HG03378 (cell line): ENCODE measurements around the gene DIAPH2.

ENCODE experiments used
- ATAC-seq: cut with Tn5 transposase; IDR thresholded peaks from one replicate; pipeline ENCODE4 v1.9.1; 2021; ENCODE audit warnings: mild to moderate bottlenecking, moderate library complexity; ENCODE audit not compliant: unreplicated experiment

The DIAPH2 gene

GRCh38 chrX:96684339-96685209 is at the start of gene DIAPH2:
TSS of gene DIAPH2 (plus strand) at chrX:96684842.
- ATAC-seq, result peak; percentile 81

GRCh38 chrX:96650023-96650422 is 34.6 kb upstream of the DIAPH2 start:
- ATAC-seq, result no peak

GRCh38 chrX:96655947-96656623 is 28.6 kb upstream of the DIAPH2 start:
- no peak for ATAC-seq

- no peak for ATAC-seq
These were observed 2.1 kb upstream of the DIAPH2 start for GRCh38 chrX:96682516-96682915.

- ATAC-seq, result peak; percentile 21
These were observed 674 bp upstream of the DIAPH2 start for GRCh38 chrX:96683997-96684338.

GRCh38 chrX:96685210-96686099 is 813 bp downstream of the DIAPH2 start:
- ATAC-seq, result peak; percentile 39

GRCh38 chrX:96687776-96688175 is 3.1 kb downstream of the DIAPH2 start:
- ATAC-seq, result no peak

- ATAC-seq, result no peak
These were observed 4.1 kb downstream of the DIAPH2 start for GRCh38 chrX:96688789-96689188.

- no peak for ATAC-seq
These were observed 5.3 kb downstream of the DIAPH2 start for GRCh38 chrX:96689991-96690390.

- no peak for ATAC-seq
These were observed 7.8 kb downstream of the DIAPH2 start for GRCh38 chrX:96692454-96692853.

GRCh38 chrX:96692890-96693289 is 8.2 kb downstream of the DIAPH2 start:
- no peak for ATAC-seq

GRCh38 chrX:96693407-96693806 is 8.8 kb downstream of the DIAPH2 start:
- no peak for ATAC-seq

GRCh38 chrX:96696462-96696861 is 11.8 kb downstream of the DIAPH2 start:
- ATAC-seq, result no peak

- ATAC-seq, result no peak
These were observed 16.0 kb downstream of the DIAPH2 start for GRCh38 chrX:96700625-96701024.

GRCh38 chrX:96703379-96703778 is 18.7 kb downstream of the DIAPH2 start:
- no peak for ATAC-seq

- no peak for ATAC-seq
These were observed 19.2 kb downstream of the DIAPH2 start for GRCh38 chrX:96703816-96704215.

- ATAC-seq, result no peak
These were observed 20.0 kb downstream of the DIAPH2 start for GRCh38 chrX:96704629-96705028.

- ATAC-seq, result no peak
These were observed 21.3 kb downstream of the DIAPH2 start for GRCh38 chrX:96705905-96706304.

- no peak for ATAC-seq
These were observed 23.2 kb downstream of the DIAPH2 start for GRCh38 chrX:96707804-96708203.

GRCh38 chrX:96710031-96710430 is 25.4 kb downstream of the DIAPH2 start:
- no peak for ATAC-seq

- no peak for ATAC-seq
These were observed 28.7 kb downstream of the DIAPH2 start for GRCh38 chrX:96713303-96713702.
